ENCODE results near the gene CAPN12. TPM values are rescaled to one million over a fixed set of nuclear protein-coding genes. Genes with fewer than 3 reads are reported as not detected.

The CAPN12 gene
- polyA plus RNA-seq, 1 of the 3 experiments (the other 2 are of a cell fraction): 3.0 TPM

DNA sequence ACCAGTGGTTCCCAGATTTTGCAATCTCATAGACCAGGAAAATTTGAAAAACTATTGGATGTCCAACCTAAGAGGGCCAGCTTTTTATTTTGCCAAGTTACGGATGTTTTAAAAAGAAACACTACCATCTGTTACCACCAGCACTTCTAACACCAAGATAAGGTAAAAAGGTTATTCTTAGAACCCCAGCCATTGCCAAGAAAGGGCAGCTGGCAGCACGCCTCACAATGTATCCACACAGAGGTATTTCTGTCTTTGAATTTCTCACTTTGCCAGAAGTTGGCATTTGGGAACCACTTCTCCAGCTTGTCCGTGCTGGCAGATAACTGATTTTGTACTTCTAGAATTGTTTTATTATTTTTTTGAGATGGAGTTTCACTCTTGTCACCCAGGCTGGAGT, 28.7 kb downstream of the CAPN12 start:
- Histone ChIP-seq H3F3A (replicated peaks; ENCODE audit: insufficient read depth) (peaks cover 3% of the 10 kb centered on the region), H3K27me3 (ENCODE audit: insufficient read depth) (no peaks in the 10 kb centered on the region), H3K4me1 (ENCODE audit: control insufficient read depth in 1 of 2, insufficient read depth in 2 of 2, low read depth in 1 of 2, low read length in 1 of 2) (peaks cover 0 to 15% of the 10 kb centered on the region in 2 experiments; a peak in 1 of 4 replicates), H4K20me1 (ENCODE audit: insufficient read depth) (0 out of 2 replicates have a peak, but pooled peaks cover 4% of the 10 kb centered on the region), H3K4me2 (no peak overlapping the region), H2AFZ (ENCODE audit: low read depth) (no peak overlapping the region), H3K4me3 (ENCODE audit: low read depth in 2 of 2, low read length in 1 of 2) (no peak overlapping the region), H3K27ac (ENCODE audit: low read depth in 2 of 2, low read length in 1 of 2) (no peak overlapping the region), H3K9ac (no peak overlapping the region), H3K9me2 (no peaks in the 10 kb centered on the region), H3K79me2 (ENCODE audit: insufficient read depth) (peaks cover 51% of the 10 kb centered on the region; the same call in 1 of the 2 replicates), H3K36me3 (replicated peaks in 1 of 2; ENCODE audit: control insufficient read depth in 1 of 2, insufficient read depth in 2 of 2, low read length in 1 of 2) (peaks cover 65 to 71% of the 10 kb centered on the region in 2 experiments), H3K9me3 (no peaks in the 10 kb centered on the region)
- TF ChIP-seq YY1 (IDR thresholded peaks at IDR 0.05; ENCODE audit: low read depth) (no peak), MEF2A (IDR thresholded peaks at IDR 0.05; ENCODE audit: borderline replicate concordance, low read depth) (no peak), FOXM1 (IDR thresholded peaks at IDR 0.05; ENCODE audit: low read depth) (no peak), NRF1 (IDR thresholded peaks at IDR 0.05; ENCODE audit: low read depth, low read length) (no peak), TAF1 (IDR thresholded peaks at IDR 0.05; ENCODE audit: borderline replicate concordance, low read depth, low read length) (no peak), ZBTB33 (IDR thresholded peaks at IDR 0.05; ENCODE audit: borderline replicate concordance, low read depth) (no peak), SIN3A (IDR thresholded peaks at IDR 0.05; ENCODE audit: borderline replicate concordance, low read depth, low read length) (no peak), RCOR1 (IDR thresholded peaks at IDR 0.05; ENCODE audit: low read length) (no peak), FOXJ3 (CRISPR knock-in tag; IDR thresholded peaks at IDR 0.05) (no peak), NFIC (IDR thresholded peaks at IDR 0.05; ENCODE audit: borderline replicate concordance) (no peak), CTCF (IDR thresholded peaks at IDR 0.05) (no peak), TCF12 (IDR thresholded peaks at IDR 0.05) (no peak), RFX5 (IDR thresholded peaks at IDR 0.05; ENCODE audit: low read length) (no peak), MXI1 (IDR thresholded peaks at IDR 0.05; ENCODE audit: low read depth, low read length) (no peak), FOSL2 (IDR thresholded peaks at IDR 0.05; ENCODE audit: borderline replicate concordance, low read depth) (no peak), REST (IDR thresholded peaks at IDR 0.05; ENCODE audit: low read depth, low read length) (no peak), RXRA (IDR thresholded peaks at IDR 0.05; ENCODE audit: borderline replicate concordance, low read depth) (no peak), RAD21 (IDR thresholded peaks at IDR 0.05; ENCODE audit: low read length) (no peak), GABPA (IDR thresholded peaks at IDR 0.05; ENCODE audit: low read depth) (no peak)
- TF ChIP-seq, protein P1, sequence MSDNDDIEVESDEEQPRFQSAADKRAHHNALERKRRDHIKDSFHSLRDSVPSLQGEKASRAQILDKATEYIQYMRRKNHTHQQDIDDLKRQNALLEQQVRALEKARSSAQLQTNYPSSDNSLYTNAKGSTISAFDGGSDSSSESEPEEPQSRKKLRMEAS (IDR thresholded peaks at IDR 0.05; ENCODE audit: low read depth): no peak
- 97% methylated on average over 3 of the region's 3 CpGs for WGBS (ENCODE audit: low lambda C conversion rate)
- POLR2A ChIA-PET: interaction anchor here (0.5 kb wide), 1 partner anchor 42 kb away, joined by 4 read pairs; no protein-coding TSS in a partner anchor
- CTCF ChIA-PET: interaction anchor here (0.5 to 1.9 kb wide), 2 partner anchors 15 to 261 kb away, joined by 4 read pairs; no protein-coding TSS in a partner anchor
- DNase-seq: no peak
